ENCODE results near the gene P2RY11.

Gene P2RY11

GRCh38 chr19:10111405-10111811 lies at the start of gene P2RY11:
Gene P2RY11, plus strand, starts transcription at chr19:10111693. Its CDS starts 29 bp downstream, at chr19:10111722.
- peak; percentile 43 to 55 for DNase-seq

GRCh38 chr19:10061717-10062310 lies 49.7 kb upstream of the P2RY11 start:
- no peak for DNase-seq

- DNase-seq = no peak
Measured at GRCh38 chr19:10068205-10068604, 43.3 kb upstream of the P2RY11 start.

- no peak for DNase-seq
Measured at GRCh38 chr19:10069046-10069445, 42.4 kb upstream of the P2RY11 start.

DNA sequence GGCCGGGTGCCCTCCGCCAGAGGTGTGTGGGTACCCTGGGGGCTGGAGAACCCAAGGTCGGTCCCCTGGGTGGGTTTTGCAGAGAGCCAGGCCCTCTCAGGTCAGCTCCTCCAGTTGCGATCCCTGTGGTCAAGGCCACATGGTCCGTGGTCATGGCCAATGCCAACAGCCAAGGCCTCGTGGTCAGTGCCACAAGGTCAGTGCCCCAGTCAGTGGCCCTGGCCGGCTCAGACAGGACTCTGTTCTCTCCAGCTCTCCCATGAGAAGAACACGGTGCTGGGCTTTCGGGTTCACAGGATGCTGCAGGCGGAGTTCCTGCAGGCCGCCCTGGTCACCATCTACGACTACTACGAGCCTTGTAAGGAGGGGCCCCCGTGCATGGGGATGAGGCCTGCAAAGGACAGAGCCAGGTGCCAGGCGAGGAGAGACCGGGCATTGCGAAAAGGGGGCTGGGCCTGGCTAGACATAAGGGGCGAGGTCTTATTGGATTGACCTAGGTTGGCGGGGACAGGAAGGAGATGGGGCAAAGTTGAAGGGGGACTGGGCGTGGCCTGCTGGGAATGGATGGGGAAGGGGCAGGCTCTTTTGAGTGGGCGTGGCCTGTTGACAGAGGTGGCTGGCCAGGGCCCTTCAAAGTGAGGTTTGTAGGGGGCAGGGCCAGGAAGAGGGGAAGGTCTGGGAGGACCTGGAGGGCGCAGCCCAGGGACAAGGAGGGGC lies 40.6 kb upstream of the P2RY11 start:
- no peak for DNase-seq

- peak; percentile 30 to 58 for DNase-seq
Measured at GRCh38 chr19:10074153-10074552, 37.3 kb upstream of the P2RY11 start.

- no peak for DNase-seq
Measured at GRCh38 chr19:10076535-10076934, 35.0 kb upstream of the P2RY11 start.

DNA sequence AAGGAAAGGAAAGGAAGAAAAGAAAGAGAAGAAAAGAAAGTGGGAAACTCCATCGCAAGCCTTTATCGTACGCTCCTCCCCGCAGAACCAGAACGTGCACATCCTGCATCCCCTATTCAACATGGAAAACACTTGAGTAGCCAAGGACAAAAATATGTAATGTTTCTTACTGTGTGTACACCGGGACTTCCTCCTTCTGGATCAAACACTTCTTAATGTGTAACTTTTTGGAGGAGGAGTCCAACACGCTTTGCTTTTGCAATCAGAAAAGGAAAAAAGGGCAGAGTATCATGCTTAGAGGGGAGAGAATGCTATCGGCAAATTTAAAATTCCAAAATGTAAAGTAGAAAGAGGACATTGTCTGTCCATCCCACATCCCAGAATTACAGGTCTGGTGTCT lies 33.2 kb upstream of the P2RY11 start:
- no peak for DNase-seq

GRCh38 chr19:10079031-10079453 lies 32.5 kb upstream of the P2RY11 start:
- DNase-seq = no peak

- no peak for DNase-seq
Measured at GRCh38 chr19:10083911-10084310, 27.6 kb upstream of the P2RY11 start.

DNA sequence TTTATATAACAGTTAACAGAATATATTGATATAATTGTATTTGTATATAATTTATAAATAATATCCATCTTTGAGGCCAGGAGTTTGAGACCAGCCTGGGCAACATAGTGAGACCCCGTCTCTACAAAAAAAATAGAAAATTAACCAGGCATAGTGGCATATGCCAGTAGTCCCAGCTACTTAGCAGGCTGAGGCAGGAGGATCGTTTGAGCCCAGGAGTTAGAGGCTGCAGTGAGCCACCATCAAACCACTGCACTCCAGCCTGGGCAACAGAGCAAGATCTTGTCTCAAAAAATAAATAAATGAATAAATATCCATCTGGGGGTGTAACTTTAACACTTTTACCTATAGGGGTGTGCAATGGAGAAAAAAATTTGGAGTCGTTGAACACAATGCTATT lies 26.7 kb upstream of the P2RY11 start:
- DNase-seq = no peak

DNA sequence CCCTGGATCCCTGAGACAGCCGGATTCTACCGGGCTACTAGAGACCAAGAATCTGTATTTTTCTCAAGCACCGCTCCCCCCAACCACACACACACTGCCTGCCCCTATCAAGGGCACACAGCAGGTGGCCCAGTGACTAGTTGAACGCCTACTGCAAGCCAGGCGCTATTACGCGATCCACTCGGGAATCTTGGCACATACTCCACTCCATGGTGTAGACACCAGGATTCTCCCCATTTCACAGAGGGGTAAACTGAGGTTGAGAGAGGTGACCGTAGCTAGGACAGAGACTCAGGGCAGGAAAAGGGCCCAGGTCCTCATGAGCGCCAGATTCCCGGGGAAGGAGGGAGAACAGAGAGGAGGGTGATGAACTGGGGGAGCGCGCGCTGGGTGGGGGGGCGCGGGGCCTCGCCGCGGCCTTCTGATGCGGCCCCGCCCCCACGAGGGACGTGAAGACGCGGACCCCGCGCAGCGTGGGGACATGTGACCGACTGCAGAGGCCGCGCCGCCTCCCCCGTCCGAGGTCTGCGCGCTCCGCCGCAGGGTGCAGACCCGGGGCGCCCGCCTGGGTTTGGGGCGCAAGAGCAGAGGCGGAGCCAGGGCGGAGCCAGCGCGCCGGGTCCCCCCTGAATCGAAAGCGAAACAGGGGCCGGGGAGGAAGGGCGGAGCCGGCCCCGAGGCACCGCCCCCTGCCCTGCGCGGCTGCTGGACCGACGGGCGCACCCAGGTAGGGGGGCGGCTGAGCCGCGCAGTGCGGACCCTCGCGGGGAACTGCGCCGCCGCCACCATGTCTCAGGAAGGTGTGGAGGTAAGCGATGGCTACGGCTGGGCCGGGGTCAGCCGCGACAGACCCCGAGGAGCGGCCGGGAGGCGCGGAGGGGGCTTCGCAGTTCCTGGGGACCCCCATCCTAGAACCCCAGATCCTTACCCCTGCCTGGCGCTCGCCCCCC lies 25.6 kb upstream of the P2RY11 start, which contains the start of gene SHFL:
Gene SHFL (plus strand): TSS at position 677 of the 950 bp plus-strand sequence. CDS start 111 bp downstream, at position 788.
- DNase-seq = peak; percentile 64 to 78

- DNase-seq = no peak
Measured at GRCh38 chr19:10086591-10087192, 24.8 kb upstream of the P2RY11 start.

DNA sequence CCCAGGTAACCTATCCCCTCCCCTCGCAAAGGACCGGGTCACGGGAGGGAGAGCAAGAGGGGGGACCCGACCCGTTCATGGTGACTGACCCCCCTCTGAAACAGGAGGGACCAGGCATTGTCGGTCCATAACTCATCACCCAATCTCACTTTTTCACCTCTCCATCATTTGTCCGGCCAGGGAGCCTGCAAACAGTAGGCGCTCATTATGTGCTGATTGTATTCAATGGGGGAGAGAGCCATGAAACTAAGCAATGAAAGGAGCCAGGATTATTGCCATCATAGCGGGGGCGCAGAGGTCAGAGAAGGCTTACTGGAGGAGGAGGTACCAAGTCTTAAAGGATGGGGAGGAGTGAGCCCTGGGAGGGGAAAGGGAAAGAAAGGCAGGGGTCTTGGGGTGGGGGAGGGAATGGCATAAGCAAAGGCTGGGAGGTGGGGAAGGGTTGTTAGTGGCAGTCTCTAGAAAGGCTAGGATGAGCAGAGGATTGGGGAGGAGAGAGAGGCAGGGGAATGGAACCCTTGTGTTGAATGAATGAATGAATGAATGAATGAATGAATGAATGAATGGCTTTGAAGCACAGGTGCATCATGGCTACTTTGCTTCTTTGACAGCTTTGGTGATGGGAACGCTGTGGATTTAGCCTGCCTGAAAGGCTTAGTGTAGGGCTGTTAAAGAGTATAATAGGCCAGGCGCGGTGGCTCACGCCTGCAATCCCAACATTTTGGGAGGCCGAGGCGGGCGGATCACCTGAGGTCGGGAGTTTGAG lies 24.0 kb upstream of the P2RY11 start:
- DNase-seq = no peak

DNA sequence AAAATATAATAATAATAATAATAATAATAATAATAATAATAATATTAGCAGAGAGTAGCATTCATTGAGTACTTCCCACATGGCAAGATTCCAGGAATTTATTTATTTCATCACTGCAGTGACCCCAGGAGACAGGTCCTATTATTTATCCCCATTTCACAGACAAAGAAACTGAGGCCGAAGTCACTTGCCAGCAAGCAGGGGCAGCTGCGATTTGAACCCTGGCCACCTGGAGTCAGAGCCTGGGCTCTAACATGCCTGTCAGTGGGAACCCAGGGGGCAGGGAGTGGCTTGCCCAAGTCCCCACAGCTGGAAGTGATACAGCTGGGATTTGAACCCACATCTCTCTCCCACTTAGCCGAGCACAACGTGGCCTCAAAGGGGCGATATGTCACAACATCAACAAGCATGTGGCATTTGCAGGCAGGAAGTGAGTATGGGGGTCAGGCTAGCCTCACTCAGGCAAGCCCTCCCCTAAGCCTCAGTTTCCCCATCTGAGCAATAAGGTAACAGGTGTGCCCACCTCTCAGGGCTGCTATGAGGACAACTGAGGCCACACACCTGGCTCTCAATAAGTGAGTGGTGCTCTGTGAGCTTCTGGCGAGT lies 22.4 kb upstream of the P2RY11 start:
- no peak for DNase-seq

GRCh38 chr19:10089801-10090375 lies 21.6 kb upstream of the P2RY11 start:
- no peak for DNase-seq

GRCh38 chr19:10091370-10091687 lies 20.2 kb upstream of the P2RY11 start:
- DNase-seq = no peak

GRCh38 chr19:10091895-10092641 lies 19.4 kb upstream of the P2RY11 start:
- no peak for DNase-seq

- DNase-seq = no peak
Measured at GRCh38 chr19:10092648-10093294, 18.7 kb upstream of the P2RY11 start.

All from stimulated activated CD4-positive, alpha-beta T cell treated with anti-CD3 and anti-CD28 coated beads, Interleukin-2, amount 100 ng/mL, for 48 hours (primary cell).